ENCODE results near the gene MRTFB. TPM values are rescaled to one million over a fixed set of nuclear protein-coding genes. Genes with fewer than 3 reads are reported as not detected.
A peak's percentile ranks its signal among the peaks of the same experiment; 100 is the strongest.
"Not testable (repeated sequence)": the region's sequence is repeated elsewhere in the genome, so short reads cannot be mapped to it uniquely, and the experiment has no call there.

MRTFB gene, protein sequence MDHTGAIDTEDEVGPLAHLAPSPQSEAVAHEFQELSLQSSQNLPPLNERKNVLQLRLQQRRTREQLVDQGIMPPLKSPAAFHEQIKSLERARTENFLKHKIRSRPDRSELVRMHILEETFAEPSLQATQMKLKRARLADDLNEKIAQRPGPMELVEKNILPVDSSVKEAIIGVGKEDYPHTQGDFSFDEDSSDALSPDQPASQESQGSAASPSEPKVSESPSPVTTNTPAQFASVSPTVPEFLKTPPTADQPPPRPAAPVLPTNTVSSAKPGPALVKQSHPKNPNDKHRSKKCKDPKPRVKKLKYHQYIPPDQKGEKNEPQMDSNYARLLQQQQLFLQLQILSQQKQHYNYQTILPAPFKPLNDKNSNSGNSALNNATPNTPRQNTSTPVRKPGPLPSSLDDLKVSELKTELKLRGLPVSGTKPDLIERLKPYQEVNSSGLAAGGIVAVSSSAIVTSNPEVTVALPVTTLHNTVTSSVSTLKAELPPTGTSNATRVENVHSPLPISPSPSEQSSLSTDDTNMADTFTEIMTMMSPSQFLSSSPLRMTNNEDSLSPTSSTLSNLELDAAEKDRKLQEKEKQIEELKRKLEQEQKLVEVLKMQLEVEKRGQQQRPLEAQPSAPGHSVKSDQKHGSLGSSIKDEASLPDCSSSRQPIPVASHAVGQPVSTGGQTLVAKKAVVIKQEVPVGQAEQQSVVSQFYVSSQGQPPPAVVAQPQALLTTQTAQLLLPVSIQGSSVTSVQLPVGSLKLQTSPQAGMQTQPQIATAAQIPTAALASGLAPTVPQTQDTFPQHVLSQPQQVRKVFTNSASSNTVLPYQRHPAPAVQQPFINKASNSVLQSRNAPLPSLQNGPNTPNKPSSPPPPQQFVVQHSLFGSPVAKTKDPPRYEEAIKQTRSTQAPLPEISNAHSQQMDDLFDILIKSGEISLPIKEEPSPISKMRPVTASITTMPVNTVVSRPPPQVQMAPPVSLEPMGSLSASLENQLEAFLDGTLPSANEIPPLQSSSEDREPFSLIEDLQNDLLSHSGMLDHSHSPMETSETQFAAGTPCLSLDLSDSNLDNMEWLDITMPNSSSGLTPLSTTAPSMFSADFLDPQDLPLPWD
- 10 to 100 TPM; 41.3 to 61.8 (median 49.1) TPM for total RNA-seq
- 12.9 TPM for polyA plus RNA-seq
- long read RNA-seq, donor 1, partial matches to known transcripts, result 6 of 19 reads
- long read RNA-seq, donor 1, other reads (novel, unspliced or antisense), result 12 of 19 reads
- long read RNA-seq, donor 2, full-length matches to known transcripts, result 1 of 5 reads
- long read RNA-seq, donor 2, partial matches to known transcripts, result 0 of 5 reads
- long read RNA-seq, donor 2, other reads (novel, unspliced or antisense), result 4 of 5 reads
- long read RNA-seq, donor 3, partial matches to known transcripts, result 4 of 20 reads
- long read RNA-seq, donor 3, other reads (novel, unspliced or antisense), result 15 of 20 reads
- long read RNA-seq, donor 4, partial matches to known transcripts, result 1 of 5 reads
- long read RNA-seq, donor 4, other reads (novel, unspliced or antisense), result 4 of 5 reads

DNA sequence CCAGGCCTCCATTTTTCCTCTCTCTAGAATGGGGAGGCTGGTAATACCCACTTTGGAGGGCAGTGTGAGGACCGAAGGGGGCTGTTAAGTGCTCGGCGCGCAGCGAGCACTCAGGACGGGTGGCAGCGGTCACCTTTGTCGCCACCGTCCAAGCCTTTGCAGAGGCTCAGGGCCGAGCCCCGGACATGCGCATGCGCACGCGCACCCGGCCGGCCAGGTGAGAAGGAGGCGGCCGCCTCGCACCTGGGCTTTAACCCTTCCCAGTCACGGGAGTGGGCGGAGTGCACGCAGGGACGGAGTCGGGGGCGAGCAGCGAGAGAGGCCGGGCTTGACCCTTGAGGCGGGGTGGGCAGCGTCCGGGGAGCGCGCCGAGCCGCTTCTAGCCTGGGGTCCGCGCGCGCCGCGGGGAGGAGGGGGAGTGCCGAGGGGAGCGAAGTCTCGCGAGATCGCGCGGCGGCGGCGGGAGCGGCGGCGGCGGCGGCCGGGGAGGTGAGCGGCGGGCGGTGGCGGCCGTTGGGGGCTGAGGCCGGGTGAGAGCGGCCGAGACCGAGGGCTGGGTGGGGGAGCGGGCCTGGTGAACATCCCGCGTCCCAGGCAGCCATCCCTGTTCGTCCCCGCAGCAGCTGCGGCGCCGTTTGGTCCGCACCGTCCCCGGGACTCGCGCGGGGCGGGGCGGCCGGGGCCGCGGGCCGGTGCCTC, at the start of gene MRTFB:
MRTFB (plus strand) TSS at position 443 of the 699 bp plus-strand sequence. CDS start 69,288 bp downstream, outside the sequence.
- WGBS, result 2% methylated on average over 86 of the region's 86 CpGs

DNA sequence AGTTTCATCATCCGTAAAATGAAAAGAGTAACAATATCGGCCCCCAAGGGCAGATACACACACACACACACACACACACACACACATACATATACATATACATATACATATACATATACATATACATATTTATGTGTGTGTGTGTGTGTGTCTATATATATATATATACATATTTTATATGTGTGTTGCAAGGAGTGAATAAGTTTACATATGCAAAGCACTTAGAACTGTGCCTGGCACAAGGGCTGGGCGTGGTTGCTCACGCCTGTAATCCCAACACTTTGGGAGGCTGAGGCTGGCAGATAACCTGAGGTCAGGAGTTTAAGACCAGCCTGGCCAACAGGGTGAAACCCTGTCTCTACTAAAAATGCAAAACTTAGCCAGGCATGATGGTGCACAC, 47.6 kb upstream of the MRTFB start:
- WGBS, result 94% methylated on average over 4 of the region's 4 CpGs
- not testable (repeated sequence) for DNase-seq; H3K4me1 ChIP-seq (ENCODE audit: control insufficient read depth, insufficient read depth, low read length); H3K4me3 ChIP-seq (ENCODE audit: low read length); H3K27me3 ChIP-seq (ENCODE audit: control insufficient read depth, insufficient read depth); H3K9me3 ChIP-seq (ENCODE audit: control insufficient read depth, low read length); H3K27ac ChIP-seq (ENCODE audit: low read length); ATAC-seq
- intact Hi-C loops (cut with DNase I), result loop anchor here in 1 of 4 donors (10.0 kb wide), 1 partner anchor 51 kb away; the partner anchor contains the start of gene MRTFB

More for the DNA sequence above, at the start of gene MRTFB:
- H3K9me3 ChIP-seq (ENCODE audit: control insufficient read depth, low read length), result no peaks in the 10 kb centered on the region
- peak within 1 kb of the TSS; percentile 55 for H3K27ac ChIP-seq (ENCODE audit: low read length)
- peak within 1 kb of the TSS; percentile 55 for H3K4me3 ChIP-seq (ENCODE audit: low read length)
- DNase-seq (peak; percentile 82 to 94 (median 94)), ATAC-seq (peak; percentile 91 to 93)
- intact Hi-C loops (cut with DNase I), result loop anchor here in 2 of 4 donors (5.0 to 10.0 kb wide), 4 partner anchors 46 to 116 kb away; no protein-coding TSS in a partner anchor
- peaks cover 2% of the 10 kb centered on the region for H3K4me1 ChIP-seq (ENCODE audit: control insufficient read depth, insufficient read depth, low read length)
- H3K27me3 ChIP-seq (ENCODE audit: control insufficient read depth, insufficient read depth), result no peaks in the 10 kb centered on the region

DNA sequence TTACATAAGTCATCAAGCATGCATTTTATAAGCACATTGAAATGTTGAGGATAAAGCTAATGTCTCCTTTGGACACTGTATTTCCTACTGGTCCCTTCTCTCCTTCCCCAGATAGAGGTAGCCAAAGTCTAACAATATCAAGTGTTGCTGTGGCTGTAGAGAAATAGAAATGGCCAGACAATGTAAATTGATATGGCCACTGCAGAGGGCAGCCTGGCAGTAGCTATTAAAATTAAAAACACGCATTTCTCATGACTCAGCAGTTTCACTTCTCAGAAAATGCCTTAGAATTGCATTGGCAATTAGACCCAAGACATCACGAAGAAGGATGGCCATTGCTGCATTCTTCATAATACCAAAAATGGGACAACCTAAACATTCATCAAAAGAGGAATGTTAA, 46.8 kb upstream of the MRTFB start:
- intact Hi-C loops (cut with DNase I), result loop anchor here in 1 of 4 donors (10.0 kb wide), 1 partner anchor 51 kb away; the partner anchor contains the start of gene MRTFB

DNA sequence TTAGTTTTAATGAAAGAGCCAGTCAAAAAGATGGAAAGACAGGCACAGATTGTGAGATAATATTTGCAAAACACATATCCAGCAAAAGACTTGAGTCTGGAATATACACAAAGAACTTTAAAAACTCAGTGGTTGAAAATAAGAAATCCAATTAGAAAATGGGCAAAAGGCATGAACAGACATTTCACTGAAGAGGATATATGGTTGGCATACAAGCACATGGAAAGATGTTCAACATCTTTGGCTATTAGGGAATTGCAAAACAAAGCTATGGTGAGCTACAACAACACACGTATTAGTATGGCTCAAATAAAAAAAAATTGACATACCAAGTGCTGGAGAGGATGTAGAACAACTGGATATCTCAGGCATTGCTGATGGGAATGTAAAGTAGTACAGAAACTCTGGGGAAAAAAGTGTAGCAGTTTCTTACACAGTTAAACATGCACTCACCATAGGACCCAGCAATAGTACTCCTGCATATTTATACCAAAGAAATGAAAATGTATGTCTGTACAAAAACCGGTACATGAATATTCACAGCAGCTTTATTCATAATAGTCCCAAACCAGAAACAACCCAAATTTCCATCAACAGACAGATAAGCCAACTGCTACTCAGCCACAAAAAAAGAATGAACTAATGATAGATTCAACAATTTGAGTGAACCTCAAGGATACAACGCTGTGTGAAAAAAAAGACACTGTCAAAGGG, 44.4 kb upstream of the MRTFB start:
- no peak overlapping the region for H3K4me3 ChIP-seq (ENCODE audit: low read length)
- H3K9me3 ChIP-seq (ENCODE audit: control insufficient read depth, low read length), result no peaks in the 10 kb centered on the region
- no peaks in the 10 kb centered on the region for H3K4me1 ChIP-seq (ENCODE audit: control insufficient read depth, insufficient read depth, low read length)
- intact Hi-C loops (cut with DNase I), result loop anchor here in 1 of 4 donors (10.0 kb wide), 1 partner anchor 48 kb away; the partner anchor contains the start of gene MRTFB
- no peaks in the 10 kb centered on the region for H3K27me3 ChIP-seq (ENCODE audit: control insufficient read depth, insufficient read depth)
- 95% methylated on average over 3 of the region's 3 CpGs for WGBS
- ATAC-seq (no peak), DNase-seq (no peak)
- no peak overlapping the region for H3K27ac ChIP-seq (ENCODE audit: low read length)

More for the DNA sequence above, 46.8 kb upstream of the MRTFB start:
- DNase-seq (no peak), ATAC-seq (no peak)
- no peaks in the 10 kb centered on the region for H3K9me3 ChIP-seq (ENCODE audit: control insufficient read depth, low read length)
- no peaks in the 10 kb centered on the region for H3K27me3 ChIP-seq (ENCODE audit: control insufficient read depth, insufficient read depth)
- no peaks in the 10 kb centered on the region for H3K4me1 ChIP-seq (ENCODE audit: control insufficient read depth, insufficient read depth, low read length)
- no peak overlapping the region for H3K4me3 ChIP-seq (ENCODE audit: low read length)
- WGBS, result 36% methylated on average over 2 of the region's 2 CpGs
- no peak overlapping the region for H3K27ac ChIP-seq (ENCODE audit: low read length)

DNA sequence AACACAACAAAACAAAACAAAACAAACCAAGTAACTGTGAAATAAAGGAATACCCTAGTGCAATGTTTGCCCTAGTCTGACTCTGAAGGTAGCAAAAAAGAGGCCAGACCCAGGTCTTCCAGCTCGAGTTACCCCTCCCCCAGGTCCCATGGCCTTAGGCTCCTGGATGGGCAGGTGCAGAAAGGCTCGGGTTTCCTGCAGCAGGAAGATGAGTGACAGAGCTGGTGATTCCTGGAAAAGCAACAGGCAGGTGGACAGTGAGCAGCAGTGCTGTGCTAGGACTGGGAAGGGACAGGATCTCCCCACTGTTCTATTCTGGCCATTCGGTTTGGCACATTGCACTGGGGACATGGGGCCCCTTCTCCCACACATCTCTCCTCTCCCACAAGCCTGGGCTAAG, 42.9 kb upstream of the MRTFB start:
- intact Hi-C loops (cut with DNase I), result loop anchor here in 1 of 4 donors (10.0 kb wide), 1 partner anchor 47 kb away; the partner anchor contains the start of gene MRTFB
- ATAC-seq (no peak), DNase-seq (no peak)
- Histone ChIP-seq H3K27ac (ENCODE audit: low read length) (no peak overlapping the region), H3K9me3 (ENCODE audit: control insufficient read depth, low read length) (no peaks in the 10 kb centered on the region), H3K4me1 (ENCODE audit: control insufficient read depth, insufficient read depth, low read length) (no peaks in the 10 kb centered on the region), H3K4me3 (ENCODE audit: low read length) (no peak overlapping the region), H3K27me3 (ENCODE audit: control insufficient read depth, insufficient read depth) (no peaks in the 10 kb centered on the region)
- 79% methylated on average over 3 of the region's 3 CpGs for WGBS

DNA sequence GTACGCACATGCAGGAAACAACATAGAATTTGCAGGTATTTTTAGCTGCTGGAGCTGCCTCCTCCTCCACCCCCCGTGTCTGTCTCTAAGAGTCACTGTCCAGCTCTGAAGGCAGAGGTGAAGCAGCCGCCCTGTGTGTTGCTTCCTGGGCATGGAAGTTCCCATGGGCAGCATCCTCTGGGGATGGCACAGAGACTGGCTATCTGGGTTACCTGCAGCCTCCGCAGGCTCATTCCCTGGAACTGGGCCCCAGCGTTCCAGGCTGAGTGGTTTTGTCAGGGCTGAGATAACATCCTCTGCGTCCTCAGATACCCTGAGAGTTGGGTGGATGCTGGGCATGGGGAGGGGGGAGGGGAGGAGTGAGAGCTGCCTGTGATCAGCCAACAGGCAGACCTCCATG, 41.5 kb upstream of the MRTFB start:
- no peak overlapping the region for H3K4me3 ChIP-seq (ENCODE audit: low read length)
- ATAC-seq, result peak; percentile 62 to 82
- DNase-seq, result peak in 2 of 3 donors; percentile 54 to 58
- WGBS, result 30% methylated on average over 6 of the region's 6 CpGs
- H3K27me3 ChIP-seq (ENCODE audit: control insufficient read depth, insufficient read depth), result no peaks in the 10 kb centered on the region
- no peak overlapping the region for H3K27ac ChIP-seq (ENCODE audit: low read length)
- no peaks in the 10 kb centered on the region for H3K4me1 ChIP-seq (ENCODE audit: control insufficient read depth, insufficient read depth, low read length)
- intact Hi-C loops (cut with DNase I), result loop anchor here in 1 of 4 donors (10.0 kb wide), 1 partner anchor 45 kb away; the partner anchor contains the start of gene MRTFB
- H3K9me3 ChIP-seq (ENCODE audit: control insufficient read depth, low read length), result no peaks in the 10 kb centered on the region

DNA sequence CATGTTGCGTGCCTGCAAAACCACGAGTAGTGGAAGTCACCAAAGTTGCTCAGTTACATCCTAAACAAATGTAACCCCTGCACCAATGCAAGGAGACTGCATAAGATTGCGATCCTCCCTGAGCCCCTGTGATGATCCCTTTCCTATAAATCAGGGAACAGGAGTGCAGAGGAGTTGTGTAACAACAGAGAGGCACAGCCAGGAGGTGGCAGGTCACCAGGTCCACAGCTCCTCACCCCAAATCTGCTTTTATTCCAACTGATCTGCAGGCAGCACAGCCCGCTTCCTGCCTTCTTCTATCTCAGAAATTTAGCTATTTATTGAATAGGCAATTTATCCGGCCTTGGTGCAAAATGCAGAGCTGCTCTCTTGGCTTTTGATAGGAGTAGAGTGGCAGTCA, 36.0 kb upstream of the MRTFB start:
- intact Hi-C loops (cut with DNase I), result no loop called here
- no peak for DNase-seq
- no peak for ATAC-seq
- Histone ChIP-seq H3K4me1 (ENCODE audit: control insufficient read depth, insufficient read depth, low read length) (no peaks in the 10 kb centered on the region), H3K9me3 (ENCODE audit: control insufficient read depth, low read length) (no peaks in the 10 kb centered on the region), H3K27ac (ENCODE audit: low read length) (no peak overlapping the region), H3K27me3 (ENCODE audit: control insufficient read depth, insufficient read depth) (no peaks in the 10 kb centered on the region), H3K4me3 (ENCODE audit: low read length) (no peak overlapping the region)
- 88% methylated on average over 5 of the region's 5 CpGs for WGBS

DNA sequence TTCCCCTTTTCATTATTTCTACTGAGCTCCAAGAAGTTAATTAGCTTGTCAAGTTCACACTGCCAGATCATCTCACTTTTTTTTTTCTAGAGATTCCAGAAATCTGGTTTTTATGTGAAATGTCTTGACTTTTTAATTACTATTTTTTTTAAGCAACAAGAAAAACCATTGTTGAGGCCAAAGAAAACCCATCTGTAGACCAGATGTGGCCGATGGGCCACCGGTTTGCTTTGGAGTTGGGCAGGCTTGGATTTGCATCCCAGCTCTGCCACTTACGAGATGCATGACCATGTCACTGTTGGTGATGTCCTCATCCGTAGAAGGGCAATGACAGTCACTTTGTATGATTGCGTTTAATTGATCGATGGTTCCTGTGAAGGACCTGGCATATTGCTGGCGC, 34.2 kb upstream of the MRTFB start:
- Histone ChIP-seq H3K27ac (ENCODE audit: low read length) (no peak overlapping the region), H3K4me3 (ENCODE audit: low read length) (no peak overlapping the region), H3K9me3 (ENCODE audit: control insufficient read depth, low read length) (no peaks in the 10 kb centered on the region), H3K4me1 (ENCODE audit: control insufficient read depth, insufficient read depth, low read length) (no peaks in the 10 kb centered on the region), H3K27me3 (ENCODE audit: control insufficient read depth, insufficient read depth) (no peaks in the 10 kb centered on the region)
- no peak for DNase-seq
- ATAC-seq, result no peak
- 93% methylated on average over 7 of the region's 7 CpGs for WGBS
- intact Hi-C loops (cut with DNase I), result no loop called here

DNA sequence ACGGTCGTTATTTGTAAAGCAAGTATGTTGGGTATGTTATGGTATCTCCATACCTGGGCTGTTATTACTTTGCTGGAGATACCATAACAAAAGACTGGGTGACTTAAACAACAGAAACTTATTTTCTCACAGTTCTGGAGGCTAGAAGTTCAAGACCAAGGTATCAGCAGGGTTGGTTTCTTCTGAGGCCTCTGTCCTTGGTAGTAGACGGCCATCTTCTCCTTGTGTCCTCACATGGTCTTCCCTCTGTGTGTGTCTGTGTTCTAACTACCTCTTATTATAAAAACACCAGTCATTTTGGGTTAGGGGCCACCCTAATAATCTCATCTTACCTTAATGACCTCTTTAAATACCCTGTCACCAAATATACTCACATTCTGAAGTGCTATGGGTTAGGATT, 33.2 kb upstream of the MRTFB start:
- H3K27me3 ChIP-seq (ENCODE audit: control insufficient read depth, insufficient read depth), result no peaks in the 10 kb centered on the region
- 95% methylated on average over 3 of the region's 3 CpGs for WGBS
- no peaks in the 10 kb centered on the region for H3K4me1 ChIP-seq (ENCODE audit: control insufficient read depth, insufficient read depth, low read length)
- ATAC-seq (no peak), DNase-seq (no peak)
- intact Hi-C loops (cut with DNase I), result no loop called here
- H3K4me3 ChIP-seq (ENCODE audit: low read length), result no peak overlapping the region
- no peak overlapping the region for H3K27ac ChIP-seq (ENCODE audit: low read length)
- H3K9me3 ChIP-seq (ENCODE audit: control insufficient read depth, low read length), result no peaks in the 10 kb centered on the region

Measured in right cardiac atrium (tissue), 5 donors.